ENCODE data around the gene TBC1D2B.

The TBC1D2B gene

GRCh38 chr15:78083687-78084448 lies 6.4 kb upstream of the TBC1D2B start:
- no peak overlapping the region for H3K27ac ChIP-seq
- no peak for TF ChIP-seq ZFX (IDR thresholded peaks at IDR 0.05)
- no peak for TF ChIP-seq CTCF (conservative IDR thresholded peaks at IDR 0.05)

GRCh38 chr15:78083186-78083585 lies 5.7 kb upstream of the TBC1D2B start:
- H3K27ac ChIP-seq: no peak overlapping the region
- TF ChIP-seq ZFX (IDR thresholded peaks at IDR 0.05): no peak
- TF ChIP-seq CTCF (conservative IDR thresholded peaks at IDR 0.05): no peak

GRCh38 chr15:78082743-78083110 lies 5.2 kb upstream of the TBC1D2B start:
- TF ChIP-seq CTCF (conservative IDR thresholded peaks at IDR 0.05): no peak
- TF ChIP-seq ZFX (IDR thresholded peaks at IDR 0.05): no peak
- no peak overlapping the region for H3K27ac ChIP-seq

- TF ChIP-seq ZFX (IDR thresholded peaks at IDR 0.05): no peak
- TF ChIP-seq CTCF (conservative IDR thresholded peaks at IDR 0.05): no peak
- no peak overlapping the region for H3K27ac ChIP-seq
These were observed 4.7 kb upstream of the TBC1D2B start for GRCh38 chr15:78082106-78082742.

GRCh38 chr15:78080088-78080460 lies 2.6 kb upstream of the TBC1D2B start:
- no peak overlapping the region for H3K27ac ChIP-seq
- TF ChIP-seq ZFX (IDR thresholded peaks at IDR 0.05): no peak
- TF ChIP-seq CTCF (conservative IDR thresholded peaks at IDR 0.05): no peak

- no peak overlapping the region for H3K27ac ChIP-seq
- TF ChIP-seq CTCF (conservative IDR thresholded peaks at IDR 0.05): no peak
- no peak for TF ChIP-seq ZFX (IDR thresholded peaks at IDR 0.05)
These were observed 2.0 kb upstream of the TBC1D2B start for GRCh38 chr15:78079298-78080087.

- peak overlapping the region; percentile 73 for H3K27ac ChIP-seq
- TF ChIP-seq CTCF (conservative IDR thresholded peaks at IDR 0.05) (no peak), ZFX (IDR thresholded peaks at IDR 0.05) (no peak)
These were observed 330 bp upstream of the TBC1D2B start for GRCh38 chr15:78077871-78078210.
